K562 (cell line): ENCODE results near the gene GPD2. TPM values are rescaled to one million over a fixed set of nuclear protein-coding genes. Genes with fewer than 3 reads are reported as not detected.
A peak's percentile ranks its signal among the peaks of the same experiment; 100 is the strongest.

Experiments
- ATF1 ChIP-seq, 2 experiments: fragments of 450-650 bp in 1 of 2; IDR thresholded peaks; 2 replicates each; pipeline ENCODE4 v1.6.1; 2016; ENCODE audit warnings: missing compliant biosample characterization in 1 of 2, missing genetic modification characterization in 1 of 2
- CEBPG ChIP-seq, 3 experiments: fragments of 200-800 bp in 1 of 3; sonication (Bioruptor generic) in 1 of 3; sonication (generic) in 1 of 3; formaldehyde crosslinking in 1 of 3; IDR thresholded peaks in 2 of 3; conservative IDR thresholded peaks in 1 of 3; 2 replicates each; pipeline versions ENCODE4 v1.6.1 to v1.8.0; 2016 to 2022; ENCODE audit warnings: missing compliant biosample characterization in 2 of 3, missing genetic modification characterization in 2 of 3, mild to moderate bottlenecking in 1 of 3, missing genetic modification reagents in 1 of 3
- CREB1 ChIP-seq, 2 experiments: sonication (generic) in 1 of 2; formaldehyde crosslinking in 1 of 2; IDR thresholded peaks; 2 replicates each; pipeline versions ENCODE4 v1.6.1 to v1.8.0; 2012 to 2022; ENCODE audit warnings: inconsistent platforms in 1 of 2, mild to moderate bottlenecking in 1 of 2, missing genetic modification reagents in 1 of 2, moderate library complexity in 1 of 2
- DLX4 ChIP-seq: fragments of 250-450 bp; sonication (Bioruptor Pico); IDR thresholded peaks from 2 replicates; pipeline ENCODE4 v1.6.1; 2021; ENCODE audit warnings: mild to moderate bottlenecking
- MED1 ChIP-seq: sonication (generic); formaldehyde crosslinking; IDR thresholded peaks from 2 replicates; pipeline ENCODE4 v1.8.1; 2023; ENCODE audit warnings: missing genetic modification reagents, borderline replicate concordance
- NRF1 ChIP-seq, 2 experiments: fragments of 450-650 bp; IDR thresholded peaks in 1 of 2; conservative IDR thresholded peaks in 1 of 2; 2 replicates each; pipeline ENCODE4 v1.6.1; 2014; ENCODE audit warnings: mild to moderate bottlenecking in 2 of 2
- RAD51 ChIP-seq: fragments of 450-650 bp; IDR thresholded peaks from 2 replicates; pipeline ENCODE4 v1.7.1; 2016; ENCODE audit warnings: low read depth, mild to moderate bottlenecking, borderline replicate concordance
- TRIM24 ChIP-seq, 2 experiments: fragments of 450-650 bp; IDR thresholded peaks; 2 replicates each; pipeline ENCODE4 v1.6.1; 2016
- YY1 ChIP-seq, 3 experiments: IDR thresholded peaks; 2 replicates each; pipeline ENCODE4 v1.6.1; 2011; ENCODE audit warnings: low read length in 2 of 3, mild to moderate bottlenecking in 2 of 3, moderate library complexity in 2 of 3, borderline replicate concordance in 1 of 3, control low read depth in 1 of 3, low read depth in 1 of 3; ENCODE audit not compliant: insufficient read depth in 3 of 3, insufficient replicate concordance in 2 of 3, control insufficient read depth in 1 of 3, insufficient read length in 1 of 3; ENCODE audit errors: extremely low read depth in 1 of 3
- ZNF699 ChIP-seq: fragments of 250-450 bp; sonication (Bioruptor Pico); IDR thresholded peaks from 2 replicates; pipeline ENCODE4 v1.8.0; 2021; ENCODE audit warnings: mild to moderate bottlenecking, moderate library complexity; ENCODE audit not compliant: insufficient replicate concordance
- polyA plus RNA-seq, 8 experiments: library from polyadenylated mRNA; depleted of rRNA in 4 of 8; stranded (reverse) in 5 of 8; unstranded in 3 of 8; fragments of >200 nt; fragmentation: Nextera tagmentation in 2 of 8; fragmentation: Illumina TruSeq in 1 of 8; extraction: Ambion mirVana in 2 of 8; extraction: Trizol in 1 of 8; gene quantifications; 2 replicates each; pipeline versions ENCODE4 v1.2.1 to v1.2.3, GENCODE V29; 2011 to 2014; ENCODE audit warnings: inconsistent platforms in 1 of 8, missing spikeins in 1 of 8
- total RNA-seq, 7 experiments: library from RNA; depleted of rRNA in 6 of 7; stranded (reverse); fragments of >200 nt in 6 of 7; fragmentation: Illumina TruSeq in 2 of 7; extraction: Trizol in 2 of 7; gene quantifications; 2 replicates each; pipeline versions ENCODE4 v1.2.1 to v1.2.3, GENCODE V29; 2011 to 2021; ENCODE audit warnings: low replicate concordance in 1 of 7

Gene GPD2
- total and polyA plus RNA-seq, 9 of the 15 experiments (the other 6 are each of a cell fraction or from before 2014, with no cell fraction given), result 5.2 to 39.2 (median 19.0) TPM

- TF ChIP-seq CEBPG (CRISPR knock-in tag; IDR thresholded peaks at IDR 0.05), result peak; percentile 88
- TF ChIP-seq CEBPG (tag; conservative IDR thresholded peaks at IDR 0.05 in 1 of 2, IDR thresholded peaks at IDR 0.05 in 1 of 2), result peak; percentile 97 to 99
- TF ChIP-seq RAD51, result 0 out of 2 replicates have a peak, but pooled peaks have one; percentile 19
- no peak for TF ChIP-seq DLX4 (CRISPR knock-in tag)
- no peak for TF ChIP-seq ZNF699
- peak in 1 of 2 experiments; percentile 17; a peak in 1 of 4 replicates for TF ChIP-seq TRIM24 (IDR thresholded peaks at IDR 0.05)
- no peak for TF ChIP-seq ATF1 (CRISPR knock-in tag; IDR thresholded peaks at IDR 0.05)
- TF ChIP-seq ATF1 (tag; IDR thresholded peaks at IDR 0.05), result no peak
- no peak for TF ChIP-seq NRF1 (conservative IDR thresholded peaks at IDR 0.05 in 1 of 2, IDR thresholded peaks at IDR 0.05 in 1 of 2)
- TF ChIP-seq CREB1 (IDR thresholded peaks at IDR 0.05), result no peak
- no peak for TF ChIP-seq CREB1 (CRISPR knock-in tag; IDR thresholded peaks at IDR 0.05)
- TF ChIP-seq YY1 (IDR thresholded peaks at IDR 0.05; ENCODE audit: borderline replicate concordance in 1 of 3, control insufficient read depth in 1 of 3, extremely low read depth in 1 of 3, insufficient read depth in 3 of 3, insufficient read length in 1 of 3, insufficient replicate concordance in 2 of 3, low read depth in 1 of 3, low read length in 2 of 3), result no peak
- TF ChIP-seq MED1 (CRISPR knock-in tag), result no peak
These were observed 30.6 kb upstream of the GPD2 start (continued) for GRCh38 chr2:156405586-156405985.
